ENCODE results near the gene S100A4.
"Not testable (repeated sequence)": the region's sequence is repeated elsewhere in the genome, so short reads cannot be mapped to it uniquely, and the experiment has no call there.

S100A4 gene

GRCh38 chr1:153545067-153546055, at the start of gene S100A4:
Gene S100A4 (minus strand): TSS chr1:153545806. CDS start chr1:153544794, 1,012 bp downstream.
- peak; percentile 80 to 92 for DNase-seq (ENCODE audit: low read depth in 1 of 2, low spot score in 1 of 2)

GRCh38 chr1:153592748-153593147, 47.1 kb upstream of the S100A4 start:
- no peak for DNase-seq (ENCODE audit: low read depth in 1 of 2, low spot score in 1 of 2)

GRCh38 chr1:153588482-153588881, 42.9 kb upstream of the S100A4 start:
- no peak for DNase-seq (ENCODE audit: low read depth in 1 of 2, low spot score in 1 of 2)

- DNase-seq (ENCODE audit: low read depth in 1 of 2, low spot score in 1 of 2): not testable (repeated sequence)
These were observed 42.4 kb upstream of the S100A4 start for GRCh38 chr1:153588033-153588432.

- DNase-seq (ENCODE audit: low read depth in 1 of 2, low spot score in 1 of 2): no peak
These were observed 41.7 kb upstream of the S100A4 start for GRCh38 chr1:153587314-153587713.

GRCh38 chr1:153586347-153586746, 40.7 kb upstream of the S100A4 start:
- no peak for DNase-seq (ENCODE audit: low read depth in 1 of 2, low spot score in 1 of 2)

- no peak for DNase-seq (ENCODE audit: low read depth in 1 of 2, low spot score in 1 of 2)
These were observed 39.4 kb upstream of the S100A4 start for GRCh38 chr1:153585006-153585405.

GRCh38 chr1:153583976-153584375, 38.4 kb upstream of the S100A4 start:
- DNase-seq (ENCODE audit: low read depth in 1 of 2, low spot score in 1 of 2): no peak

- DNase-seq (ENCODE audit: low read depth in 1 of 2, low spot score in 1 of 2): not testable (repeated sequence)
These were observed 37.9 kb upstream of the S100A4 start for GRCh38 chr1:153583514-153583913.

GRCh38 chr1:153582836-153583235, 37.2 kb upstream of the S100A4 start:
- DNase-seq (ENCODE audit: low read depth in 1 of 2, low spot score in 1 of 2): not testable (repeated sequence)

- DNase-seq (ENCODE audit: low read depth in 1 of 2, low spot score in 1 of 2): no peak
These were observed 33.3 kb upstream of the S100A4 start for GRCh38 chr1:153578936-153579335.

GRCh38 chr1:153578490-153578889, 32.9 kb upstream of the S100A4 start:
- no peak for DNase-seq (ENCODE audit: low read depth in 1 of 2, low spot score in 1 of 2)

GRCh38 chr1:153577624-153578051, 32.0 kb upstream of the S100A4 start:
- no peak for DNase-seq (ENCODE audit: low read depth in 1 of 2, low spot score in 1 of 2)

- DNase-seq (ENCODE audit: low read depth in 1 of 2, low spot score in 1 of 2): no peak
These were observed 31.5 kb upstream of the S100A4 start for GRCh38 chr1:153577138-153577537.

GRCh38 chr1:153575497-153575896, 29.9 kb upstream of the S100A4 start:
- not testable (repeated sequence) for DNase-seq (ENCODE audit: low read depth in 1 of 2, low spot score in 1 of 2)

- not testable (repeated sequence) for DNase-seq (ENCODE audit: low read depth in 1 of 2, low spot score in 1 of 2)
These were observed 29.5 kb upstream of the S100A4 start for GRCh38 chr1:153575081-153575491.

- no peak for DNase-seq (ENCODE audit: low read depth in 1 of 2, low spot score in 1 of 2)
These were observed 27.7 kb upstream of the S100A4 start for GRCh38 chr1:153573351-153573750.

GRCh38 chr1:153572569-153573015, 27.0 kb upstream of the S100A4 start:
- peak; percentile 15 to 39 for DNase-seq (ENCODE audit: low read depth in 1 of 2, low spot score in 1 of 2)

GRCh38 chr1:153571706-153572105, 26.1 kb upstream of the S100A4 start:
- DNase-seq (ENCODE audit: low read depth in 1 of 2, low spot score in 1 of 2): no peak

GRCh38 chr1:153570874-153571273, 25.3 kb upstream of the S100A4 start:
- no peak for DNase-seq (ENCODE audit: low read depth in 1 of 2, low spot score in 1 of 2)

GRCh38 chr1:153569465-153569864, 23.9 kb upstream of the S100A4 start:
- no peak for DNase-seq (ENCODE audit: low read depth in 1 of 2, low spot score in 1 of 2)

- DNase-seq (ENCODE audit: low read depth in 1 of 2, low spot score in 1 of 2): peak; percentile 71 to 75
These were observed 22.9 kb upstream of the S100A4 start for GRCh38 chr1:153568367-153569099.

All from activated CD4-positive, alpha-beta T cell treated with anti-CD3 and anti-CD28 coated beads, Interleukin-2, amount 50 U/mL, for 24 hours (primary cell).